Choroid plexus epithelial cell (primary cell): ENCODE data around the gene TBX4.

ENCODE experiments used
- DNase-seq: peaks from one replicate; pipeline ENCODE4 v3.0.0-alpha.2; 2010; ENCODE audit warnings: low read depth
- H3K4me3 ChIP-seq: 2 replicates; pipeline ENCODE4 v1.5.1; 2011; ENCODE audit warnings: low read depth, mild to moderate bottlenecking, control low read depth, low read length, moderate library complexity
- TF ChIP-seq, protein P1 (sequence below): conservative IDR thresholded peaks from 2 replicates; pipeline ENCODE4 v1.5.1; 2011; ENCODE audit warnings: low read depth, mild to moderate bottlenecking, control low read depth, inconsistent platforms, low read length, moderate library complexity

The TBX4 gene

DNA sequence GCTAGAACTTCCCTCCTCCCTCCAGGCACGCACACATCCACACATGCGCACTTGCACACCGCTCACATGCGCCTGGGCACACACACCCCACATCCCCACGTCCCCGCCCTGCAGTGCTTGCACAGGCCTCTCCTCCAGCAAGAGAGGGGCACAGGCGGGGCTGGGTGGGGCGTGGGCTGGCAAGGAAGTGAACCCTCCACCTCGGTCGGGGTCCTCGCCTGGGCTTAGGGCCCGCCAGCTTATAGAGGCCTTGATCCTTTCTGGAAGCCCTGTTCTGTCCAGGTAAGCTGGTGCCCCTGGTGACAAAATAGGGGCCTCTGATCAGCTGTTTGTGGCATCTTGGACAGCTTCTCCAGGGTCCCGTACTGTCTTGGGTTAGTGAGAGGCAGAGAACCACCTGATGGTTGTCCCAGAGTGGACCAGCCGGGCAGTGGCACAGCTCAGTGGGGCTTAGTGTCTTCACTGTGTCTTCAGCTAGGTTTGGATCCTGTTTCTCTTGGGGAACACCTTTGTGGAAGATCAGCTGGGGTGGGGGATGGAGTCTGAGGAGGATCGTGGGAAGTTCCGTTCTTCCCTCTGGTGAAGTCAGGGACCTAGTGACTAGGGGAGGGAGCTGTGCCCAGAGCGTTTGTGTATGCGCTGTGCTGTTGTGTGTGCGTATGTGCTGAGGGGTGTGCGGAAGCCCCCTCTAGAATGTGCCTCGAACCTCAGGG is 12.1 kb downstream of the TBX4 start:
- DNase-seq = no peak
- TF ChIP-seq, protein P1, sequence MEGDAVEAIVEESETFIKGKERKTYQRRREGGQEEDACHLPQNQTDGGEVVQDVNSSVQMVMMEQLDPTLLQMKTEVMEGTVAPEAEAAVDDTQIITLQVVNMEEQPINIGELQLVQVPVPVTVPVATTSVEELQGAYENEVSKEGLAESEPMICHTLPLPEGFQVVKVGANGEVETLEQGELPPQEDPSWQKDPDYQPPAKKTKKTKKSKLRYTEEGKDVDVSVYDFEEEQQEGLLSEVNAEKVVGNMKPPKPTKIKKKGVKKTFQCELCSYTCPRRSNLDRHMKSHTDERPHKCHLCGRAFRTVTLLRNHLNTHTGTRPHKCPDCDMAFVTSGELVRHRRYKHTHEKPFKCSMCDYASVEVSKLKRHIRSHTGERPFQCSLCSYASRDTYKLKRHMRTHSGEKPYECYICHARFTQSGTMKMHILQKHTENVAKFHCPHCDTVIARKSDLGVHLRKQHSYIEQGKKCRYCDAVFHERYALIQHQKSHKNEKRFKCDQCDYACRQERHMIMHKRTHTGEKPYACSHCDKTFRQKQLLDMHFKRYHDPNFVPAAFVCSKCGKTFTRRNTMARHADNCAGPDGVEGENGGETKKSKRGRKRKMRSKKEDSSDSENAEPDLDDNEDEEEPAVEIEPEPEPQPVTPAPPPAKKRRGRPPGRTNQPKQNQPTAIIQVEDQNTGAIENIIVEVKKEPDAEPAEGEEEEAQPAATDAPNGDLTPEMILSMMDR = no peak
- H3K4me3 ChIP-seq = no peak overlapping the region

DNA sequence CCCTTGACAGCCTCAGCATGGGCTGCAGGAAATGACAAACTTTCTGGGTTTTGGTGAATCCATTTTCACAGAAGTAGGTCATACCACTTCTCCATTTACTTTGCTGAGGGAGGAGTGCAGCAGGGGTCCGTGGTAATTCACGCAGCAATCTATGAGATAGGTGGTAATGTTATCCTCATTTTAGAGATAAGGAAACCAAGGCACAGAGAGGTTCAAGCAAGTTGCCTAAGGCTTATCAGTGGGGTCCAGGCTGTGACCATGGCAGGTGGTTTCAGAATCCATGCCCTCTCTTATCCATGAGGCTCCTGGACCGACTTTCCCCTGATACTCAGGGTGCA is 12.6 kb downstream of the TBX4 start:
- no peak for DNase-seq
- TF ChIP-seq, protein P1 = no peak
- no peak overlapping the region for H3K4me3 ChIP-seq

DNA sequence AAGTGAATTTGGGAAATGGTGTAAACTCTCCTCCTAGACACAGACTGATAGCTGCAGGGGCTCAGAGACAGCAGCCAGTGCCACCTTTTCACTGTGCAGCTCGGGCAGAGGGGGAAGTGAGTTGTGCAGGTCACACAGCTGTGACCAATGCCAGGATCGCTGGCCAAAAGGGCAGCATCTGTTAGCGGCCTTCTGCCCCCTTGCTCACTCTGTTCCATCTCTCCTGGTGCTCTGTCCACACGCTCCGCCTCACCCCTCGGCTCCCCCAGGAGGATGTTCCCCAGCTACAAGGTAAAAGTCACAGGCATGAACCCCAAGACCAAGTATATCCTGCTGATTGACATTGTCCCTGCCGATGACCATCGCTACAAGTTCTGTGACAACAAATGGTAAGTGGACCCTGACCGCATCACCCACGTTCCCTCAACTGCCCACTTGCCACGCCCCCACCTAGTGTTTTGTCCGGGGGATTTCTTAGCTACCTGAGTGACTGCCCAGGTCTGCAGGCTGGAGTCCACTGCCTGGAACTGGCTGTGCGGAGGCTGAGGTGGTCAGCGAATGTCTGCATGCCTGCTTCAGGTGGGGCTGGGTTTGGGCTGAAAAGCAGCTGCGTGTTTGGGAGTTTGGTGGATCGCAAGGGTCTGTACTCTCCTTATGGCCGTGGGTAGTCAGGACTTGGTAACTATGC is 13.5 kb downstream of the TBX4 start:
- no peak for DNase-seq
- TF ChIP-seq, protein P1 = no peak
- no peak overlapping the region for H3K4me3 ChIP-seq

DNA sequence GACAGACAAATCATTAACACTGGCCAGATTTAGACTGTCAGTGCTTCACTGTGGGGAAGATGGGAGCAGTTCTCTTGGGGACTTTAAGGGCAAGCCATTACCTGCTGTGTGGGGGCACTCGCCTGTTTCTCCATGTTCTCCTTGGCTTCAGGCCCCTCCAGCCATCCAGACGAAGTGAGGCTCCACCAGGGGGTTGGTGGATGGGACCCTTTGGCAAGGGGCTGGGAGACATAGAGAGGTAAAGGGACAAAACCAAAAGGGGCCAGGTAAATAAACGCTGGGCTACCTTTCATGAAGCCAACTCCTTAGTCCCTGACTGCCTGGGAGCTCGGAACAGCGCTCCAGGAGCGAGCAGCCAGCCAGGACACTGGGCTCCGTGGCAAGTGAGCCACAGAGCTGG is 14.0 kb downstream of the TBX4 start:
- TF ChIP-seq, protein P1 = no peak
- no peak for DNase-seq
- H3K4me3 ChIP-seq = no peak overlapping the region

DNA sequence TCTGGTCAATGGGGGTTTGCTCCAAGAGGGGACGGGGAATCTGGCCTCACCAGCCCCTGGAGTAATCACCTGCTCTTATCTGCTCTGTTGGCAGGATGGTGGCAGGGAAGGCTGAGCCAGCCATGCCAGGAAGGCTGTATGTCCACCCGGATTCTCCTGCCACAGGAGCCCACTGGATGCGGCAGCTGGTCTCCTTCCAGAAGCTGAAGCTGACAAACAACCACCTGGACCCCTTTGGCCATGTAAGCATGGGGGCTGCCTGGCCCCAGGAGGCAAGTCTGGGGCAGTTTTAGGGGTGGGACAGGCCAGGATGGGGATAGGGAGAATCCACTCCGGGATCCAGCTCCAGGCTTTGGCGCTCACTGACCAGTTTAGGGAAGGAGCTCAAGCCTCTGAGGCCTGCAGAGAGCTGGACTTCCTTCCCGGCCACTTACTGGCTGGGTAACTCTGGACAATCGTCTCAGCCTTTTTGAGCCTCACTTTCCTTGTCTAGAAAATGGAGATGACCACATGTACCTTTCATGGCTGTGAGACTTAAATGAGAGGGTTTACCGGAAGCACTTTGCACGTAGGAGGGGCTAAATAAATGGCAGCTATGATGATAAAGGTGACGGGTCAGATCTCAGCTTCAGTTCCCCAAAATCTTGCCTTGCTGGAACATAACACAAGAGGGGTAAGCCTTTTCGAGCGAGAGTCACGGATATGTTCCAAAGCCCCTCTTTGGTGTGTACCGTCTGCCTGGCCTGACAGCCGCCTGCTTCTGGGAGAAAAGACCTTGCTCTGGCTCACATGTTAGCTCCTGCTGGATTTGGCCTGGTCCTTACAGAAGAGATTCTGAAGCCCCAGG is 15.4 kb downstream of the TBX4 start:
- TF ChIP-seq, protein P1 = no peak
- no peak overlapping the region for H3K4me3 ChIP-seq
- DNase-seq = peak; percentile 56

DNA sequence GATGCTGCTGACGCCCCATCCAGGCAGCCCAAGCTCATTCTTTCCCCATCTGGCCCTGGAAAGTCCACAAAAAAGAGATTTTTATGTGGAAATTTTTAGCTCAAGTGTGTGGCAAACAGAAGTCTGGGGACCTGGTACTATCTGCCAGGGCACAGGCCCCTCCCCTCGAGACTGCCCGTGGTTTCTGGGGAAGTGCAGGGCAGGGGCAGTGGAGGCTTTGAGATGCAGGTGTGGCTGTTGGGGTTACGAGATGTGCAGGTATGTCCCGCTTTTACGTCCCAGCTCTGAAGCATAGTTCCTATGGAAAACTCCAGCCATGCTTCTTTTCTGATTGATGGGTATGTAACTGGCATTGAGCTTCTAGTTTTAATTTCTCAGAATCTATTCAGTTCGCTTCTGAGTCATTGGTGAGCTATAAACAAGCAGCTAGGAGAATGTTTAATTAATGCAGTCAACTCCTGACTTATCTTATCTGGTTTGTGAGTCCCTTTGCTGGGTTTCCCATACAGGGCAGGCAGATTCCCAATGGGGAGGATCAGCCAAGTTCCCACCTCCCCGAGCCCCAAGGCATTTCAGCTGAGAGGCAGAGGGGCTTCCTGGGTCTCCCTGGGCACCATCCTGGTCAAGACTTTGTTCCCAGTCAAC is 16.2 kb downstream of the TBX4 start:
- TF ChIP-seq, protein P1 = no peak
- H3K4me3 ChIP-seq = no peak overlapping the region
- DNase-seq = no peak
